Esophagus mucosa (tissue), 1 donor: ENCODE data around the gene SARNP. TPM values are rescaled to one million over a fixed set of nuclear protein-coding genes. Genes with fewer than 3 reads are reported as not detected.

ENCODE experiments used
- total RNA-seq: library from RNA; stranded (reverse); gene quantifications from one replicate; pipeline ENCODE4 v1.2.4, GENCODE V29; 2023
- donor health status: DM: yes; HTN: yes; CAD: no.

The SARNP gene
- total RNA-seq, 1 donor from 2014 or later, result 47.6 TPM

Other genes with a start within 250 kb of the SARNP start
- gene OR2AP1, start 245.3 kb downstream of the SARNP start, total RNA-seq, result not detected
- gene OR10P1, start 180.8 kb downstream of the SARNP start, total RNA-seq, result not detected
- gene ITGA7, start 109.8 kb downstream of the SARNP start, total RNA-seq, result 6.7 TPM
- gene BLOC1S1, start 101.7 kb downstream of the SARNP start, total RNA-seq, result 109 TPM
- gene RDH5, start 97.3 kb downstream of the SARNP start, total RNA-seq, result 0.92 TPM
- 253 TPM for gene CD63, start 88.7 kb downstream of the SARNP start, total RNA-seq
- gene GDF11, start 74.6 kb downstream of the SARNP start, total RNA-seq, result 1.2 TPM
- gene ORMDL2, start 317 bp upstream of the SARNP start, total RNA-seq, result 64.2 TPM
- gene DNAJC14, start 11.9 kb upstream of the SARNP start, total RNA-seq, result 15.3 TPM
- 0.60 TPM for gene MMP19, start 25.2 kb upstream of the SARNP start, total RNA-seq
- gene PYM1, start 110.2 kb upstream of the SARNP start, total RNA-seq, result 66.9 TPM
- gene DGKA, start 113.4 kb upstream of the SARNP start, total RNA-seq, result 170 TPM
- gene PMEL, start 148.3 kb upstream of the SARNP start, total RNA-seq, result 0.52 TPM
- gene CDK2, start 149.1 kb upstream of the SARNP start, total RNA-seq, result 20.5 TPM
- gene RAB5B, start 156.4 kb upstream of the SARNP start, total RNA-seq, result 111 TPM
- gene SUOX, start 179.6 kb upstream of the SARNP start, total RNA-seq, result 16.0 TPM
- 4.3 TPM for gene IKZF4, start 203.3 kb upstream of the SARNP start, total RNA-seq
- gene RPS26, start 224.2 kb upstream of the SARNP start, total RNA-seq, result 52.8 TPM